ENCODE results near the gene LRRC61.

DNA sequence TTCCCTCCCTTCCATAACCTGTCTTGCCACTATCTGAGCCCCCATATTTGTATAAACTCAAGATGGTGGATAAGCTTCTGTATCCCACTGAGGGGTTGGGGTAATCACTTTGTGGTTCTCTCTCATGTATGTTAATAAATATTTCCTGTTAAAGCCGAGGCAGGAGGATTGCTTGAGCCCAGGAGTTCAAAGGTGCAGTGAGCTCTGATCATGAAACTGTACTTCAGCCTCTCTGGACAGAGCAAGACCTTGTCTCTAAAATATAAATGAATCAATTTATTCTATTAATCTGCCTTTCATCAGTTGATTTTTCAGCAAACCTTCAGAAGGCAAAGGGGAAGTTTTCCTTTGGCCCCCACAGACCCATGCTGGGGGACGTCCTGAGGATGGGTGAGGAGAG is 20.1 kb downstream of the LRRC61 start:
- TF ChIP-seq, protein P1, sequence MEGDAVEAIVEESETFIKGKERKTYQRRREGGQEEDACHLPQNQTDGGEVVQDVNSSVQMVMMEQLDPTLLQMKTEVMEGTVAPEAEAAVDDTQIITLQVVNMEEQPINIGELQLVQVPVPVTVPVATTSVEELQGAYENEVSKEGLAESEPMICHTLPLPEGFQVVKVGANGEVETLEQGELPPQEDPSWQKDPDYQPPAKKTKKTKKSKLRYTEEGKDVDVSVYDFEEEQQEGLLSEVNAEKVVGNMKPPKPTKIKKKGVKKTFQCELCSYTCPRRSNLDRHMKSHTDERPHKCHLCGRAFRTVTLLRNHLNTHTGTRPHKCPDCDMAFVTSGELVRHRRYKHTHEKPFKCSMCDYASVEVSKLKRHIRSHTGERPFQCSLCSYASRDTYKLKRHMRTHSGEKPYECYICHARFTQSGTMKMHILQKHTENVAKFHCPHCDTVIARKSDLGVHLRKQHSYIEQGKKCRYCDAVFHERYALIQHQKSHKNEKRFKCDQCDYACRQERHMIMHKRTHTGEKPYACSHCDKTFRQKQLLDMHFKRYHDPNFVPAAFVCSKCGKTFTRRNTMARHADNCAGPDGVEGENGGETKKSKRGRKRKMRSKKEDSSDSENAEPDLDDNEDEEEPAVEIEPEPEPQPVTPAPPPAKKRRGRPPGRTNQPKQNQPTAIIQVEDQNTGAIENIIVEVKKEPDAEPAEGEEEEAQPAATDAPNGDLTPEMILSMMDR (IDR thresholded peaks at IDR 0.05): no peak
- TF ChIP-seq POLR2A (IDR thresholded peaks at IDR 0.05): no peak

All from thyroid gland (tissue), 4 donors.